Measurements from ENCODE around the gene SCO1. TPM values are rescaled to one million over a fixed set of nuclear protein-coding genes. Genes with fewer than 3 reads are reported as not detected.
A peak's percentile ranks its signal among the peaks of the same experiment; 100 is the strongest.

Gene SCO1
- total RNA-seq, 6 experiments from 2014 or later, result 30.7 to 41.4 (median 33.5) TPM

DNA sequence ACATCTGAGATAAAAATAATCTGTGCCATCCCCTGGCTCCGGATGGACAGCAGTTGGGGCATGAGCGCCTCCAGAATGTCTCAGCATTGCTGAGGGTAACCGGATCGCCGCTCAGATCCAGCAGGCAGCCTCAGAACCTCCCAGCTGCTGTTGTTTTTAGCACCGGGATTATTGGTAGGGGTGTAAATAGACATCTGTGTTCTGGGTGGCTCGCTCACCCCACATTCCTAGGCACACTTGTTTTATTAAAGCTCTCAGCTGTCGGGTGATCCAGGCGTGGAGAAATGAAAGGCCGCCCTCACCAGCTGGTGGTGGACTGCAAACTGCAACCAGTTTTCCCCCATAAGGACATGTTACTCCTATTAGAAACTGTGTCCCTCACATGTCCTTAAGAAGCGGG is 72.4 kb downstream of the SCO1 start:
- H3K4me1 Mint-ChIP-seq (ENCODE audit: low read depth), result peaks cover 13% of the 10 kb centered on the region
- H3K27ac Mint-ChIP-seq, result no peak overlapping the region
- H3K27me3 Mint-ChIP-seq (ENCODE audit: insufficient read depth), result peaks cover 3% of the 10 kb centered on the region; the same call in 1 of the 2 replicates
- TF ChIP-seq, protein P1, sequence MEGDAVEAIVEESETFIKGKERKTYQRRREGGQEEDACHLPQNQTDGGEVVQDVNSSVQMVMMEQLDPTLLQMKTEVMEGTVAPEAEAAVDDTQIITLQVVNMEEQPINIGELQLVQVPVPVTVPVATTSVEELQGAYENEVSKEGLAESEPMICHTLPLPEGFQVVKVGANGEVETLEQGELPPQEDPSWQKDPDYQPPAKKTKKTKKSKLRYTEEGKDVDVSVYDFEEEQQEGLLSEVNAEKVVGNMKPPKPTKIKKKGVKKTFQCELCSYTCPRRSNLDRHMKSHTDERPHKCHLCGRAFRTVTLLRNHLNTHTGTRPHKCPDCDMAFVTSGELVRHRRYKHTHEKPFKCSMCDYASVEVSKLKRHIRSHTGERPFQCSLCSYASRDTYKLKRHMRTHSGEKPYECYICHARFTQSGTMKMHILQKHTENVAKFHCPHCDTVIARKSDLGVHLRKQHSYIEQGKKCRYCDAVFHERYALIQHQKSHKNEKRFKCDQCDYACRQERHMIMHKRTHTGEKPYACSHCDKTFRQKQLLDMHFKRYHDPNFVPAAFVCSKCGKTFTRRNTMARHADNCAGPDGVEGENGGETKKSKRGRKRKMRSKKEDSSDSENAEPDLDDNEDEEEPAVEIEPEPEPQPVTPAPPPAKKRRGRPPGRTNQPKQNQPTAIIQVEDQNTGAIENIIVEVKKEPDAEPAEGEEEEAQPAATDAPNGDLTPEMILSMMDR (IDR thresholded peaks at IDR 0.05), result no peak
- no peak for DNase-seq
- no peaks in the 10 kb centered on the region for H3K9me3 Mint-ChIP-seq
- H3K4me3 Mint-ChIP-seq, result no peak overlapping the region
- H3K36me3 Mint-ChIP-seq (ENCODE audit: low read depth), result no peaks in the 10 kb centered on the region

DNA sequence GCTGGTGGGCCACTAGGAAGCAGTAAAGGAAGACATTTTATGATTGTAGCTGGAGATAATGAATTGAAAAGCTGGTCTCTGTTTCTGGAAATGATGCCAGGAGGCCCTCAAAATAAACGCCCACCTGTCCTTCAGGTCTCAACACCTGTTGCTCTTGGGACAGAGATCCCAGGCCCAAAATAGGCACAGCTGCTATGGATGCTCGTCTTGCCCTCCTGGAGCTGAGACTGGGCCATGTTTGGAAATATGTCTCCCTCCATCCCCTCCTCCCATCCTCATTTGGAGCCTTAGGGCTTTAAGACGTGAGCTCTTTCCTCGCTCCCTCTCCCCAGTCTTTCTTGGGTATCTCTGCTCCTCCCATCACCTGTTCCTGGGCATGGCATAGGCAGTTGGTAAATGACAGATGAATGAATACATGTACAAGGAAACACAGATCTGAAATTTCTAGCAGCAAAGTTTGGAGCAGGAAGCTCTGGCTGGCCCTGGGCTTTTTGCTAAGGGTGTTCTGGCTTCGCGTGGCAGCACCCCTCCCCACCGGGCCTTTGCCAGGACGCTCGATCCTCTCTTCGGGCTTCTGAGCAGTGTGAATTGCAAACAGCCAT is 73.5 kb downstream of the SCO1 start:
- no peak overlapping the region for H3K27ac Mint-ChIP-seq
- H3K4me3 Mint-ChIP-seq, result no peak overlapping the region
- TF ChIP-seq, protein P1 (IDR thresholded peaks at IDR 0.05), result no peak

DNA sequence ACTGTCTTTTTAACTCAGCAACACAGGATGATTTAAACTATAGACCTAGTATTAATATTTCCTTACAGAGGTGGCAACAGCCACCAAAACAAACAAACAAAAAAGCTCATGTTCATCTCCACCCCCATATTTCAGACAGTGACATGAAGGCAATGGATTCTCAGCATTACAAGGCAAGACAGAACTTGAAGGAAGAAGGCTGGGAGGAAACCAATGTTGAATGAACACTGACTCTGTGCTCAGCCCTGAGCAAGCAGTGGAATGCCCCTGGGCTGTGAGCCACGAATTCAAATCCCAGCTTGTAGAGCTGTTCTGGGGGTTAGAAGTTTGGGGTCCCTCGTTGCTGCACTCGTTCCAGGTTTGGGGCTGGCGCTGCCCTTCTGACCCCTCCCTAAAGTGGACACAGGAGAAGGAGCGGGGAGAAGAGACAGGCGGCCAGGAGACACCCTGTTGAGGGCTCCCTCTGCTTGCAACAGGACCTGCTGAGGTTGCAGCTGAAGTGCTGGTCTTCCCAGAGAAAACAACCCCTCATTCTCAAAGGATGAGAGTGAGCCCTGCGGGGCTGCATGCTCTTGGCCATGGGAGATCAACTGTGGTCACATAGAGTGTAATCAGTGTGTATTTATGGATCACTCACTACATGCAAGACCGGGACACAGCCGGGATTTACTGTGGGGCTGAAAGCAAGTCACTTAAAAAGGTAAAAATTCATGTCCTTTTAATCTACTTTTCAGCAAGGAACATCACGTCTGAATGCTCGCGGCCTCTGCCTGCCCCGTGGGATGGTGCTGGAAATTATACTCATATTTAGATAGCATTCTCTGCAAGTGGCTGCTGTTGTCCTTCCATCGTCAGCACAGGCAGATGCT is 74.5 kb downstream of the SCO1 start:
- peaks cover 3% of the 10 kb centered on the region; the same call in 1 of the 2 replicates for H3K27me3 Mint-ChIP-seq (ENCODE audit: insufficient read depth)
- H3K36me3 Mint-ChIP-seq (ENCODE audit: low read depth), result no peaks in the 10 kb centered on the region
- no peaks in the 10 kb centered on the region for H3K9me3 Mint-ChIP-seq
- TF ChIP-seq, protein P1 (IDR thresholded peaks at IDR 0.05), result no peak
- DNase-seq, result no peak
- H3K27ac Mint-ChIP-seq, result peak overlapping the region; percentile 20; the same call in 1 of the 2 replicates
- H3K4me3 Mint-ChIP-seq, result 0 out of 2 replicates have a peak overlapping the region, but pooled peaks have one; percentile 14
- H3K4me1 Mint-ChIP-seq (ENCODE audit: low read depth), result peaks cover 19% of the 10 kb centered on the region

More for the DNA sequence above, 73.5 kb downstream of the SCO1 start:
- DNase-seq, result no peak
- H3K27me3 Mint-ChIP-seq (ENCODE audit: insufficient read depth), result peaks cover 3% of the 10 kb centered on the region; the same call in 1 of the 2 replicates
- peaks cover 13% of the 10 kb centered on the region for H3K4me1 Mint-ChIP-seq (ENCODE audit: low read depth)
- H3K9me3 Mint-ChIP-seq, result no peaks in the 10 kb centered on the region
- no peaks in the 10 kb centered on the region for H3K36me3 Mint-ChIP-seq (ENCODE audit: low read depth)

Other genes starting within 250 kb of the SCO1 start
- gene MYH4, start 228.0 kb downstream of the SCO1 start, total RNA-seq (2021; fragmentation: NEBNext Ultra II Directional; extraction: Animal tissue kit (Norgen Biotek cat#: 25700)), result not detected
- not detected for gene MYH1, start 179.0 kb downstream of the SCO1 start, total RNA-seq (2021; fragmentation: NEBNext Ultra II Directional; extraction: Animal tissue kit (Norgen Biotek cat#: 25700))
- gene MYH2, start 147.9 kb downstream of the SCO1 start, total RNA-seq (2021; fragmentation: NEBNext Ultra II Directional; extraction: Animal tissue kit (Norgen Biotek cat#: 25700)), result under 1 TPM in 1 of 6 experiments, not detected in 5; 0.14 TPM
- 1 to 10 TPM in 1 of 6 experiments, under 1 TPM in 5; 0.28 to 1.5 (median 0.50) TPM for gene MYH3, start 40.2 kb downstream of the SCO1 start, total RNA-seq (2021; fragmentation: NEBNext Ultra II Directional; extraction: Animal tissue kit (Norgen Biotek cat#: 25700))
- 10 to 100 TPM in 1 of 6 experiments, 1 to 10 TPM in 5; 5.9 to 10.9 (median 7.1) TPM for gene ADPRM, start 61 bp upstream of the SCO1 start, total RNA-seq (2021; fragmentation: NEBNext Ultra II Directional; extraction: Animal tissue kit (Norgen Biotek cat#: 25700))
- gene TMEM220, start 32.5 kb upstream of the SCO1 start, total RNA-seq (2021; fragmentation: NEBNext Ultra II Directional; extraction: Animal tissue kit (Norgen Biotek cat#: 25700)), result 1 to 10 TPM; 4.0 to 5.1 (median 5.0) TPM
- not detected for gene TMEM238L, start 106.6 kb upstream of the SCO1 start, total RNA-seq (2021; fragmentation: NEBNext Ultra II Directional; extraction: Animal tissue kit (Norgen Biotek cat#: 25700))
- gene PIRT, start 140.6 kb upstream of the SCO1 start, total RNA-seq (2021; fragmentation: NEBNext Ultra II Directional; extraction: Animal tissue kit (Norgen Biotek cat#: 25700)), result not detected